ENCODE data around the gene CSNK1G2. TPM values are rescaled to one million over a fixed set of nuclear protein-coding genes. Genes with fewer than 3 reads are reported as not detected.

CSNK1G2 gene
- total RNA-seq, 5 donors from 2014 or later (not counting 1 experiment from before 2014, with no cell fraction given): 104 to 181 (median 161) TPM

DNA sequence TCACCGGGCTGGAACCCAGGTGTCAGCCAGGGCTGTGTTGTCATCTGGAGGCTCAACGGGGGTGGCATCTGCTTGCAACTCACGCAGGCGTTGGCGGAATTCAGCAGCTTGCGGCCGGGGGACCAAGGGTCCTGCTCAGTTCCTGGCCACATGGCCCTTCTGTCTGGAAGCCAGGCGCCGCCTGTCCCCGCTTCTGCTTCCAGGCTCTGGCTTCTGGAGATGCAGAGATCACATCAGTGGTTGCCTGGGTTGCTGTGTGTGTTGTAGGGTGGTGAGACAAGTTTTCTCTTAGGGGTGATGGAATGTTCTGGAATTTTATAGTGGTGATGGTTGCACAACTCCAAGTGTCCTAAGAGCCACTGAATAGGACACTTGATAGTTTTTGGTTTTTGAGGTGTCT, 30.8 kb upstream of the CSNK1G2 start:
- H3K9me3 ChIP-seq: no peaks in the 10 kb centered on the region
- 87% methylated on average over 10 of the region's 10 CpGs for WGBS (ENCODE audit: insufficient coverage)
- ATAC-seq (replicated peaks in 1 of 4) (no peak), DNase-seq (no peak)
- no peaks in the 10 kb centered on the region for H3K27me3 ChIP-seq (replicated peaks in 1 of 2; ENCODE audit: control insufficient read depth in 2 of 2, extremely low read depth in 1 of 2, insufficient read depth in 2 of 2, low read length in 1 of 2)
- Mint-ChIP-seq H3K4me1 (peaks cover 28 to 50% (median 29%) of the 10 kb centered on the region in 3 donors), H3K9me3 (no peaks in the 10 kb centered on the region), H3K27ac (peak overlapping the region; percentile 29 to 95), H3K4me3 (peak overlapping the region in 2 of 3 donors; percentile 4 to 60), H3K36me3 (no peaks in the 10 kb centered on the region), H3K27me3 (no peaks in the 10 kb centered on the region)
- H3K36me3 ChIP-seq (ENCODE audit: control insufficient read depth in 2 of 2, extremely low read depth in 1 of 2, insufficient read depth in 1 of 2, low read length in 1 of 2): peaks cover 12 to 16% of the 10 kb centered on the region in 2 donors
- POLR2A ChIA-PET: no interaction called here
- CTCF ChIA-PET: no interaction called here
- no peak overlapping the region for H3K4me3 ChIP-seq (ENCODE audit: control insufficient read depth in 1 of 2, extremely low read depth in 1 of 2, low read length in 1 of 2)
- no peak overlapping the region for H3K27ac ChIP-seq (ENCODE audit: low read length)
- peaks cover 9 to 53% of the 10 kb centered on the region in 2 experiments for H3K4me1 ChIP-seq (ENCODE audit: control insufficient read depth in 1 of 2, extremely low read depth in 1 of 2, insufficient read depth in 2 of 2, low read length in 2 of 2)

DNA sequence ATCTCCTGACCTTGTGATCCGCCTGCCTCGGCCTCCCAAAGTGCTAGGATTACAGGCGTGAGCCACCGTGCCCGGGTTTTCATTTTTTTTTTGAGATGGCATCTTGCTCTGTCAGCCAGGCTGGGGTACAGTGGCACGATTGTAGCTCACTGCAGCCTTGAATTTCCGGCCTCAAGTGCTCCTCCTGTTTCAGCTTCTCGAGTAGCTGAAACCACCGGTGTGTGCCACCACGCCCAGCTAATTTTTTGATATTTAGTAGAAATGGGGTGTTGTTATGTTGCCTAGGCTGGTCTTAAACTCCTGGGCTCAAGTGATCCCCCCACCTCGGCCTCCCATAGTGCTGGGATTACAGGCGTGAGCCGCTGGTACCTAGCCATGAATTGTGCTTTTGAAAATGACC, 29.9 kb upstream of the CSNK1G2 start:
- ATAC-seq (replicated peaks in 1 of 4) (peak in 1 of 4 experiments; percentile 85), DNase-seq (peak in 5 of 35 experiments; percentile 26 to 61 (median 46))
- Mint-ChIP-seq H3K27ac (peak overlapping the region; percentile 46 to 95), H3K4me1 (peaks cover 22 to 44% (median 23%) of the 10 kb centered on the region in 3 donors), H3K27me3 (no peaks in the 10 kb centered on the region), H3K4me3 (peak overlapping the region in 1 of 3 donors; percentile 60), H3K36me3 (no peaks in the 10 kb centered on the region), H3K9me3 (no peaks in the 10 kb centered on the region)
- Histone ChIP-seq H3K4me3 (ENCODE audit: control insufficient read depth in 1 of 2, extremely low read depth in 1 of 2, low read length in 1 of 2) (no peak overlapping the region), H3K27me3 (replicated peaks in 1 of 2; ENCODE audit: control insufficient read depth in 2 of 2, extremely low read depth in 1 of 2, insufficient read depth in 2 of 2, low read length in 1 of 2) (no peaks in the 10 kb centered on the region), H3K27ac (ENCODE audit: low read length) (no peak overlapping the region), H3K36me3 (ENCODE audit: control insufficient read depth in 2 of 2, extremely low read depth in 1 of 2, insufficient read depth in 1 of 2, low read length in 1 of 2) (peaks cover 13 to 16% of the 10 kb centered on the region in 2 donors), H3K9me3 (no peaks in the 10 kb centered on the region), H3K4me1 (ENCODE audit: control insufficient read depth in 1 of 2, extremely low read depth in 1 of 2, insufficient read depth in 2 of 2, low read length in 2 of 2) (peaks cover 5 to 47% of the 10 kb centered on the region in 2 experiments)
- ChIA-PET CTCF (interaction anchor here in 1 of 2 donors (0.6 kb wide), 1 partner anchor 14 kb away, joined by 4 read pairs; no protein-coding TSS in a partner anchor), POLR2A (no interaction called here)
- 72% methylated on average over 10 of the region's 13 CpGs for WGBS (ENCODE audit: insufficient coverage)

DNA sequence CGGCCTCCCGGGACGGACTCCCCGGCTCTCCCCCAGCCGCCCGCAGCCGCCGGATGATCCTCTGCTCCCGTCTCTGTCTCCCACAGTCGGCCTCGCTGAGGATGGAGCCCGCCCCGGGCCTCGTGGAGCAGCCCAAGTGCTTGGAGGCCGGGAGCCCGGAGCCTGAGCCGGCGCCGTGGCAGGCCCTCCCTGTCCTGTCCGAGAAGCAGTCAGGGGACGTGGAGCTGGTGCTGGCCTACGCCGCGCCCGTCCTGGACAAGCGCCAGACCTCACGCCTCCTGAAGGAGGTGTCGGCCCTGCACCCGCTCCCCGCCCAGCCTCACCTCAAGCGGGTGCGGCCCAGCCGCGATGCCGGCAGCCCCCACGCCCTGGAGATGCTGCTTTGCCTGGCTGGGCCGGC, 29.0 kb upstream of the CSNK1G2 start:
- Histone ChIP-seq H3K9me3 (no peaks in the 10 kb centered on the region), H3K27ac (ENCODE audit: low read length) (no peak overlapping the region), H3K4me3 (ENCODE audit: control insufficient read depth in 1 of 2, extremely low read depth in 1 of 2, low read length in 1 of 2) (no peak overlapping the region), H3K27me3 (replicated peaks in 1 of 2; ENCODE audit: control insufficient read depth in 2 of 2, extremely low read depth in 1 of 2, insufficient read depth in 2 of 2, low read length in 1 of 2) (no peaks in the 10 kb centered on the region), H3K36me3 (ENCODE audit: control insufficient read depth in 2 of 2, extremely low read depth in 1 of 2, insufficient read depth in 1 of 2, low read length in 1 of 2) (peaks cover 13 to 20% of the 10 kb centered on the region in 2 donors), H3K4me1 (ENCODE audit: control insufficient read depth in 1 of 2, extremely low read depth in 1 of 2, insufficient read depth in 2 of 2, low read length in 2 of 2) (peaks cover 5 to 42% of the 10 kb centered on the region in 2 experiments)
- Mint-ChIP-seq H3K36me3 (no peaks in the 10 kb centered on the region), H3K27ac (peak overlapping the region in 1 of 2 donors; percentile 95), H3K4me1 (peaks cover 21 to 39% (median 23%) of the 10 kb centered on the region in 3 donors), H3K27me3 (no peaks in the 10 kb centered on the region), H3K9me3 (no peaks in the 10 kb centered on the region), H3K4me3 (no peak overlapping the region)
- no peak for DNase-seq
- ChIA-PET POLR2A (no interaction called here), CTCF (no interaction called here)
- no peak for ATAC-seq (replicated peaks in 1 of 4)
- WGBS (ENCODE audit: insufficient coverage): 90% methylated on average over 37 of the region's 37 CpGs

DNA sequence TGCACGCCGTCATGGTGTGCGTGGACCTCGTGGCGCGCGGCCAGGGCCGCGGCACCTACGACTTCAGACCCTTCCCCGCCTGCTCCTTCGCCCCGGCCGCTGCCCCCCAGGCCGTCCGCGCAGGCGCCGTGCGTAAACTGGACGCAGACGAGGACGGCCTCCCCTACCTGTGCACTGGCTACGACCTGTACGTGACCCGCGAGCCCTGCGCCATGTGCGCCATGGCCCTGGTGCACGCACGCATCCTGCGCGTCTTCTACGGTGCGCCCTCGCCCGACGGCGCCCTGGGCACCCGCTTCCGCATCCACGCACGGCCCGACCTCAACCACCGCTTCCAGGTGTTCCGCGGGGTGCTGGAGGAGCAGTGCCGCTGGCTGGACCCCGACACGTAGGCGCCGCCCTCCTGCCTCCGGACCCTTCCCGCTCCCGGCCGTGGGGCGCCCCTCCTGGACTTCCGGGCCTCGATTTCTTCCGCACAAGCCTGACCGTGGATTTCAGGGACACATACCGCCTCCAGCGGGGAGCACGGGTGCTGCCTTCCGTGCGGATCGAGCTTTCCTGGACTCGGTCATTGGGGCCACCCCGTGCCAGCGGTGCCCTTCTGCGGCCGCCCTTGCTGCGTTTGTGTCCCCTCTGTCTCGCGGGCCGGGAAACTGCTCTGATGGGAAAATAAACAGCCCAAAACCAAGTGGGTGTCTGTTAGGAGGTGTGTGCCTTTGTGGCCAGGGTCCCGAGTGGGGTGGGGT, 28.0 kb upstream of the CSNK1G2 start:
- peaks cover 13 to 20% of the 10 kb centered on the region in 2 donors for H3K36me3 ChIP-seq (ENCODE audit: control insufficient read depth in 2 of 2, extremely low read depth in 1 of 2, insufficient read depth in 1 of 2, low read length in 1 of 2)
- no peak overlapping the region for H3K4me3 ChIP-seq (ENCODE audit: control insufficient read depth in 1 of 2, extremely low read depth in 1 of 2, low read length in 1 of 2)
- Mint-ChIP-seq H3K4me3 (no peak overlapping the region), H3K4me1 (peaks cover 21 to 37% (median 21%) of the 10 kb centered on the region in 3 donors), H3K27ac (peak overlapping the region in 1 of 2 donors; percentile 80), H3K36me3 (no peaks in the 10 kb centered on the region), H3K27me3 (no peaks in the 10 kb centered on the region), H3K9me3 (no peaks in the 10 kb centered on the region)
- 97% methylated on average over 74 of the region's 77 CpGs for WGBS (ENCODE audit: insufficient coverage)
- no peaks in the 10 kb centered on the region for H3K27me3 ChIP-seq (replicated peaks in 1 of 2; ENCODE audit: control insufficient read depth in 2 of 2, extremely low read depth in 1 of 2, insufficient read depth in 2 of 2, low read length in 1 of 2)
- DNase-seq: no peak
- no peaks in the 10 kb centered on the region for H3K9me3 ChIP-seq
- no peak for ATAC-seq (replicated peaks in 1 of 4)
- H3K27ac ChIP-seq (ENCODE audit: low read length): no peak overlapping the region
- CTCF ChIA-PET: no interaction called here
- peaks cover 5 to 35% of the 10 kb centered on the region in 2 experiments for H3K4me1 ChIP-seq (ENCODE audit: control insufficient read depth in 1 of 2, extremely low read depth in 1 of 2, insufficient read depth in 2 of 2, low read length in 2 of 2)
- POLR2A ChIA-PET: no interaction called here

DNA sequence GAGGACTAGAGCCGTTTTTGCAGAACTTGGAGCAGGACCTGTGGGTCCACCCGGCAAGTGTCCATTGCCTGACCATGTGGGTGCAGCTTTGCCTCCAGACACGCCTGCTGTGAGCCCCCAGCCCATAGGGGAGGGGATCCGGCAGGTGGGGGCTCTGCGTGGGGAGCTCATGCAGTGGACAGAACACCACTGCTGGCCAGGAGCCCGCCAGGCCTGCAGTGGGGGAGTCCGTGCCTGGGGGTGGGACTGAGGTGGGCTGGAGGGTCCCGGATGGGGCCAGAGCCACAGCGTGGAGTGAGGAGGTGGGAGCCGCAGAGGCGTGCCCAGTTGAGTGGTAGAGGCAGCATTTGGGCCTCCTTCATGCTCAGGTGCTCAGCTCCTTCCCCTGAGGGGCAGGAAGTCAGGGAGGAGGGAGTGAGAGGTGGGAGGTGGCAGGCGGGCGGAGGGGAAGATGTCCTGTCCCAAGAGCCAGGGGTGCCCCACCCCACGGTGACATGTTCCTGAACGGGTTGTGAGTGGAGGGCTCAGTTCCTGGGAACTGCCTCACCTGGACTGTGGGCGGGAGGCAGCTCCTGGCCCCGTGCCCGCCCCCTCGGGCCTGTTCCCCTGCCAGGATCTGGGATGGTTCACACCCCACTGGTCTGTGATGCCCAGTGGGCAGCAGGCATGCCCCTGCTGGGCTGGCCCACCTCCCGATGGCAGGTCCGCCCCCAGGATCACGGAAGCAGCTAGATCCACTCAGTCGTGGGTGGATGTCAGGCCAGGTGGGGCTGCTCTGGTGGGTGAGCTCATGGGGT, 27.0 kb upstream of the CSNK1G2 start:
- ChIA-PET CTCF (no interaction called here), POLR2A (no interaction called here)
- no peak for ATAC-seq (replicated peaks in 1 of 4)
- no peak for DNase-seq
- H3K9me3 Mint-ChIP-seq: no peaks in the 10 kb centered on the region
- 89% methylated on average over 21 of the region's 23 CpGs for WGBS (ENCODE audit: insufficient coverage)
- Histone ChIP-seq H3K36me3 (ENCODE audit: control insufficient read depth in 2 of 2, extremely low read depth in 1 of 2, insufficient read depth in 1 of 2, low read length in 1 of 2) (peaks cover 16 to 20% of the 10 kb centered on the region in 2 donors), H3K4me3 (ENCODE audit: control insufficient read depth in 1 of 2, extremely low read depth in 1 of 2, low read length in 1 of 2) (no peak overlapping the region), H3K27ac (ENCODE audit: low read length) (no peak overlapping the region), H3K27me3 (replicated peaks in 1 of 2; ENCODE audit: control insufficient read depth in 2 of 2, extremely low read depth in 1 of 2, insufficient read depth in 2 of 2, low read length in 1 of 2) (no peaks in the 10 kb centered on the region), H3K9me3 (no peaks in the 10 kb centered on the region), H3K4me1 (ENCODE audit: control insufficient read depth in 1 of 2, extremely low read depth in 1 of 2, insufficient read depth in 2 of 2, low read length in 2 of 2) (peaks cover 5 to 25% of the 10 kb centered on the region in 2 experiments)
- H3K27ac Mint-ChIP-seq: peak overlapping the region in 1 of 2 donors; percentile 80
- peaks cover 16 to 33% (median 16%) of the 10 kb centered on the region in 3 donors for H3K4me1 Mint-ChIP-seq
- no peaks in the 10 kb centered on the region for H3K36me3 Mint-ChIP-seq
- no peaks in the 10 kb centered on the region for H3K27me3 Mint-ChIP-seq
- H3K4me3 Mint-ChIP-seq: no peak overlapping the region

DNA sequence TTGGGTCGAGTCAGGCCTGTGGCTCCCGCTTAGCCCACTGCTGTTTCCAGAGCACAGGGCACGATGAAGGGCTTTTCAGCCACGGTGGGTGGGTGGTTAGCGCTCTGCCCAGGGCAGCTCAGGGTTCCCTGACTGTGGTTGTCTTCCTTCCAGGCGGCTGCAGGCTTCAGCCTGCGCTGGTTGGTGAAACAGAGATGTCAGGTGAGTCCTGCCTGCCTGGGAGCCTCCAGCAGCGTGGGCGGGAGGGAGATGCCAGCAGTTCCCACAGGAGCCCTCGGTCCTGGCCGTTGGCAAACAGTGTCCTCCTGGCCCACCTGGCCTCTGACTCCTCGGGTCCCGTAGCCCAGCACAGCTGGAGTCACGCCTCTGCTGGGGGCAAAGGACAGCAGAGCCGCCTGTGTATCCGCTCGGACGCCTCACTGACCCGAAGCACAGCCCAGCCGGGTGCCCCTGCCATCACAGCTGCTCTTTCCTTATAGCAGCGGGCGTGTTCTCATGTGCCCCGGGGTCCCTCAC, 26.1 kb upstream of the CSNK1G2 start:
- Histone ChIP-seq H3K4me1 (ENCODE audit: control insufficient read depth in 1 of 2, extremely low read depth in 1 of 2, insufficient read depth in 2 of 2, low read length in 2 of 2) (peaks cover 0 to 16% of the 10 kb centered on the region in 2 experiments), H3K9me3 (no peaks in the 10 kb centered on the region), H3K36me3 (ENCODE audit: control insufficient read depth in 2 of 2, extremely low read depth in 1 of 2, insufficient read depth in 1 of 2, low read length in 1 of 2) (peaks cover 16 to 27% of the 10 kb centered on the region in 2 donors), H3K27me3 (replicated peaks in 1 of 2; ENCODE audit: control insufficient read depth in 2 of 2, extremely low read depth in 1 of 2, insufficient read depth in 2 of 2, low read length in 1 of 2) (no peaks in the 10 kb centered on the region), H3K27ac (ENCODE audit: low read length) (no peak overlapping the region), H3K4me3 (ENCODE audit: control insufficient read depth in 1 of 2, extremely low read depth in 1 of 2, low read length in 1 of 2) (no peak overlapping the region)
- DNase-seq (no peak), ATAC-seq (replicated peaks in 1 of 4) (no peak)
- H3K4me3 Mint-ChIP-seq: no peak overlapping the region
- ChIA-PET CTCF (no interaction called here), POLR2A (no interaction called here)
- 92% methylated on average over 20 of the region's 23 CpGs for WGBS (ENCODE audit: insufficient coverage)
- H3K36me3 Mint-ChIP-seq: no peaks in the 10 kb centered on the region
- H3K9me3 Mint-ChIP-seq: no peaks in the 10 kb centered on the region
- H3K27ac Mint-ChIP-seq: peak overlapping the region in 1 of 2 donors; percentile 6
- H3K4me1 Mint-ChIP-seq: peaks cover 7 to 23% (median 7%) of the 10 kb centered on the region in 3 donors
- H3K27me3 Mint-ChIP-seq: no peaks in the 10 kb centered on the region

All from T-cell (primary cell).